K562 (cell line): Measurements from ENCODE around the gene SERGEF. TPM values are rescaled to one million over a fixed set of nuclear protein-coding genes. Genes with fewer than 3 reads are reported as not detected.

Experiments used
- ATAC-seq: fragments of 200-7000 bp; cut with Tn5 transposase; 3 replicates; pipeline ENCODE4 v1.9.1; 2020; ENCODE audit warnings: moderate library complexity
- BruUV-seq: library from RNA; stranded (reverse); fragments of 400-500 nt; replicated peaks from 2 replicates; lab custom pipeline; 2021; lab: Mats Ljungman, UMichigan
- CTCF ChIA-PET: fragments of 300-600 bp; formaldehyde crosslinking; extraction: SDS; loops from one replicate; lab custom pipeline; 2021; ENCODE audit warnings: low intra/inter-chr PET ratio; lab: Yijun Ruan, JAX
- POLR2A ChIA-PET: fragments of 300-600, 350-650 bp; sonication (Branson Sonifier 250); formaldehyde crosslinking; extraction: SDS; loops from one replicate; lab custom pipeline; 2021; ENCODE audit warnings: antibody characterized with exemption, inconsistent platforms; lab: Yijun Ruan, JAX
- DNase-seq, 4 experiments: peaks; one replicate each; pipeline versions ENCODE4 v3.0.0 to v3.0.0-alpha.2; 2011 to 2018; ENCODE audit warnings: low spot score in 3 of 4, mixed read lengths in 3 of 4; ENCODE audit errors: extremely low read depth in 1 of 4
- FAIRE-seq: peaks from 2 replicates; lab custom pipeline; 2011; peaks lifted over from hg19 to GRCh38; lab: Jason Lieb, UNC
- H2AFZ ChIP-seq: 2 replicates; pipeline ENCODE4 v1.6.0; 2011; ENCODE audit warnings: low read depth, low read length, control low read depth, inconsistent platforms
- H3K27ac ChIP-seq: fragments of 200-600 bp; 3 replicates; pipeline ENCODE4 v1.8.0; 2011; ENCODE audit warnings: low read depth, mild to moderate bottlenecking, control low read depth, inconsistent platforms, low read length, moderate library complexity, mixed read lengths; ENCODE audit errors: extremely low read depth
- H3K27me3 ChIP-seq, 2 experiments: fragments of 300-600 bp in 1 of 2; 2 replicates in 1 of 2; 3 replicates in 1 of 2; pipeline versions ENCODE4 v1.6.0 to v1.8.0; 2011; ENCODE audit warnings: inconsistent platforms in 2 of 2, low read length in 2 of 2, mild to moderate bottlenecking in 1 of 2, mixed read lengths in 1 of 2, moderate library complexity in 1 of 2; ENCODE audit not compliant: control insufficient read depth in 2 of 2, insufficient read depth in 2 of 2
- H3K36me3 ChIP-seq: fragments of 300-600 bp; 3 replicates; pipeline ENCODE4 v1.8.0; 2011; ENCODE audit warnings: mild to moderate bottlenecking, low read length, inconsistent platforms; ENCODE audit not compliant: control insufficient read depth, insufficient read depth
- H3K4me1 ChIP-seq, 2 experiments: fragments of 200-600 bp in 1 of 2; replicated peaks in 1 of 2; 2 replicates in 1 of 2; 3 replicates in 1 of 2; pipeline versions ENCODE4 v1.5.1 to v1.8.0; 2011; ENCODE audit warnings: inconsistent platforms in 2 of 2, low read length in 2 of 2, mild to moderate bottlenecking in 1 of 2, mixed read lengths in 1 of 2, moderate library complexity in 1 of 2; ENCODE audit not compliant: control insufficient read depth in 2 of 2, insufficient read depth in 2 of 2
- H3K4me2 ChIP-seq: 2 replicates; pipeline ENCODE4 v1.6.1; 2011; ENCODE audit warnings: low read length, control low read depth, inconsistent platforms, mixed read lengths; ENCODE audit not compliant: insufficient read depth
- H3K4me3 ChIP-seq: fragments of 200-600 bp; sonication (generic), shearing (Covaris generic); 2 replicates; pipeline ENCODE4 v1.5.1; 2016; ENCODE audit warnings: control low read depth, inconsistent platforms
- H3K79me2 ChIP-seq: fragments of 200-600 bp; 3 replicates; pipeline ENCODE4 v1.8.0; 2011; ENCODE audit warnings: low read length, inconsistent platforms; ENCODE audit not compliant: control insufficient read depth, insufficient read depth
- H3K9ac ChIP-seq, 2 experiments: 2 replicates each; pipeline versions ENCODE4 v1.6.0 to v1.6.1; 2011; ENCODE audit warnings: low read depth in 2 of 2, low read length in 2 of 2, control low read depth in 1 of 2, inconsistent platforms in 1 of 2, mild to moderate bottlenecking in 1 of 2, mixed read lengths in 1 of 2; ENCODE audit not compliant: insufficient read depth in 1 of 2
- H3K9me1 ChIP-seq: one replicate; pipeline ENCODE4 v1.6.0; 2011; ENCODE audit warnings: inconsistent platforms, mild to moderate bottlenecking, low read length, moderate library complexity; ENCODE audit not compliant: control insufficient read depth, insufficient read depth
- H3K9me3 ChIP-seq: replicated peaks from 2 replicates; pipeline ENCODE4 v1.5.1; 2011; ENCODE audit warnings: low read depth, low read length, inconsistent platforms; ENCODE audit not compliant: control insufficient read depth, insufficient read depth
- H4K20me1 ChIP-seq: replicated peaks from 2 replicates; pipeline ENCODE4 v1.6.1; 2011; ENCODE audit warnings: low read length, inconsistent platforms, mixed read lengths; ENCODE audit not compliant: control insufficient read depth, insufficient read depth
- CSDE1 ChIP-seq, 2 experiments: fragments of 450-650 bp; IDR thresholded peaks; 2 replicates each; pipeline ENCODE4 v1.6.1; 2016; ENCODE audit warnings: mild to moderate bottlenecking in 1 of 2
- ETV1 ChIP-seq: fragments of 450-650 bp; conservative IDR thresholded peaks from 2 replicates; pipeline ENCODE4 v1.6.1; 2016; ENCODE audit warnings: missing genetic modification characterization, control low read depth, low read depth, missing compliant biosample characterization
- ID3 ChIP-seq, 2 experiments: fragments of 250-450 bp in 1 of 2; fragments of 450-650 bp in 1 of 2; sonication (Bioruptor Pico) in 1 of 2; IDR thresholded peaks; 2 replicates each; pipeline versions ENCODE4 v1.6.1 to v1.8.0; 2016 to 2021; ENCODE audit warnings: mild to moderate bottlenecking in 2 of 2, moderate library complexity in 2 of 2, missing compliant biosample characterization in 1 of 2, missing genetic modification characterization in 1 of 2
- NR2C1 ChIP-seq, 2 experiments: fragments of 450-650 bp; IDR thresholded peaks; 2 replicates each; pipeline ENCODE4 v1.6.1; 2017; ENCODE audit warnings: mild to moderate bottlenecking in 2 of 2, antibody characterized with exemption in 1 of 2, inconsistent platforms in 1 of 2, missing compliant biosample characterization in 1 of 2, missing genetic modification characterization in 1 of 2
- PPARD ChIP-seq: fragments of 250-450 bp; sonication (Bioruptor Pico); IDR thresholded peaks from 2 replicates; pipeline ENCODE4 v1.8.0; 2022; ENCODE audit warnings: inconsistent platforms, mild to moderate bottlenecking, moderate library complexity
- TAF9B ChIP-seq: fragments of 450-650 bp; IDR thresholded peaks from 2 replicates; pipeline ENCODE4 v1.6.1; 2018; ENCODE audit warnings: mild to moderate bottlenecking; ENCODE audit not compliant: partially characterized antibody
- WGBS: fragments of 100-300 bp; shearing (Covaris generic); methylation state at CpG from one replicate; pipeline ENCODE4 v1.1.6; 2016; ENCODE audit warnings: low coverage, mixed read lengths; ENCODE audit not compliant: insufficient coverage; ENCODE audit errors: missing lambda C conversion rate; 5-methylcytosine and 5-hydroxymethylcytosine counted together
- in situ Hi-C: fragments of 300-500 bp; cut with MboI; formaldehyde crosslinking; loops from 4 replicates; pipeline ENCODE4 v1.15.0; 2018; ENCODE audit warnings: inconsistent platforms, mixed read lengths
- intact Hi-C: fragments of 100-400 bp; cut with micrococcal nuclease; formaldehyde crosslinking; loops from 2 replicates; pipeline ENCODE4 v1.14.2; 2022
- polyA plus RNA-seq, 8 experiments: library from polyadenylated mRNA; depleted of rRNA in 4 of 8; stranded (reverse) in 5 of 8; unstranded in 3 of 8; fragments of >200 nt; fragmentation: Nextera tagmentation in 2 of 8; fragmentation: Illumina TruSeq in 1 of 8; extraction: Ambion mirVana in 2 of 8; extraction: Trizol in 1 of 8; gene quantifications; 2 replicates each; pipeline versions ENCODE4 v1.2.1 to v1.2.3, GENCODE V29; 2011 to 2014; ENCODE audit warnings: inconsistent platforms in 1 of 8, missing spikeins in 1 of 8
- total RNA-seq, 7 experiments: library from RNA; depleted of rRNA in 6 of 7; stranded (reverse); fragments of >200 nt in 6 of 7; fragmentation: Illumina TruSeq in 2 of 7; extraction: Trizol in 2 of 7; gene quantifications; 2 replicates each; pipeline versions ENCODE4 v1.2.1 to v1.2.3, GENCODE V29; 2011 to 2021; ENCODE audit warnings: low replicate concordance in 1 of 7
- TF ChIP-seq, protein P1 (sequence below): fragments of 450-650 bp; formaldehyde crosslinking; IDR thresholded peaks from 2 replicates; pipeline ENCODE4 v1.4.0; 2020; ENCODE audit warnings: mild to moderate bottlenecking, moderate library complexity
- TF ChIP-seq, protein P2 (sequence below): fragments of 450-650 bp; formaldehyde crosslinking; IDR thresholded peaks from 2 replicates; pipeline ENCODE4 v1.4.0; 2020; ENCODE audit warnings: mild to moderate bottlenecking
- TF ChIP-seq, protein P3 (sequence below): fragments of 450-650 bp; IDR thresholded peaks from 2 replicates; pipeline ENCODE4 v1.6.1; 2016; ENCODE audit warnings: borderline replicate concordance

The SERGEF gene
- total and polyA plus RNA-seq, 9 of the 15 experiments (the other 6 are each of a cell fraction or from before 2014, with no cell fraction given) = 10.2 to 28.0 (median 19.9) TPM

GRCh38 chr11:17798716-17799115, 214.1 kb downstream of the SERGEF start:
- ChIA-PET CTCF (no interaction called here), POLR2A (interaction anchor here (0.8 kb wide), 1 partner anchor 52 kb away, joined by 3 read pairs; no protein-coding TSS in a partner anchor)
- Histone ChIP-seq H3K9me1 (no peaks in the 10 kb centered on the region), H3K27ac (no peak overlapping the region), H3K4me3 (no peak overlapping the region), H3K79me2 (no peaks in the 10 kb centered on the region), H3K27me3 (no peaks in the 10 kb centered on the region), H3K4me1 (no peaks in the 10 kb centered on the region), H2AFZ (no peak overlapping the region), H3K9ac (no peak overlapping the region), H3K36me3 (no peaks in the 10 kb centered on the region), H3K9me3 (no peaks in the 10 kb centered on the region), H4K20me1 (no peaks in the 10 kb centered on the region; the same call in 1 of the 2 replicates), H3K4me2 (no peak overlapping the region)
- 12% methylated on average over 3 of the region's 3 CpGs for WGBS
- in situ Hi-C loops (no loop called here), intact Hi-C loops (no loop called here)
- no peak for ATAC-seq
- no peak for DNase-seq
- no TSS peak for BruUV-seq
- no peak for TF ChIP-seq TAF9B
- no peak for FAIRE-seq

DNA sequence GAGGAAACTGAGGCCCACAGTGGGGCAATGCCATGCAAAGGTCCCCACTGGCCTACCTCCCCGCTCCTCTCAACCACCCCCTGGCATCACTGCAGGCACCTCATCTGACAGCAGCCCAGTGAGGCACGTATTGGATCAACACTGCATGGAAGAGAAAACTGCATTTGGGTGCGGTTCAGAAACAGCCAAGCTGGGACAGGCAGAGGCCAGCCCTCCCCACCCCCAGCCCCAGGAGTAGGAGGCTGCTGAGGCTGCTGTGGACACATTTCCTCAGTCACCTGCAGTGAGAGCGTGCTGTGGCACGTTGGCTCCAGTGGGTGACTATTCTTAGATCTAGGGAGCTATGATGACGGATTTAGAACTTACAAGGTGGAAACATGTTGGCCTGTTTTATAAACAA, 214.6 kb downstream of the SERGEF start:
- POLR2A ChIA-PET = interaction anchor here (0.8 kb wide), 1 partner anchor 52 kb away, joined by 3 read pairs; no protein-coding TSS in a partner anchor
- Histone ChIP-seq H3K4me2 (no peak overlapping the region), H3K4me1 (no peaks in the 10 kb centered on the region), H3K27ac (no peak overlapping the region), H4K20me1 (no peaks in the 10 kb centered on the region; the same call in 1 of the 2 replicates), H3K79me2 (no peaks in the 10 kb centered on the region), H3K4me3 (no peak overlapping the region), H2AFZ (no peak overlapping the region), H3K27me3 (no peaks in the 10 kb centered on the region), H3K9me1 (no peaks in the 10 kb centered on the region), H3K9me3 (no peaks in the 10 kb centered on the region), H3K36me3 (no peaks in the 10 kb centered on the region), H3K9ac (no peak overlapping the region)
- CTCF ChIA-PET = no interaction called here
- in situ Hi-C loops = no loop called here
- WGBS = 14% methylated on average over 6 of the region's 6 CpGs
- ATAC-seq (no peak), FAIRE-seq (no peak), DNase-seq (no peak)
- no TSS peak for BruUV-seq
- intact Hi-C loops = no loop called here
- TF ChIP-seq, protein P1, sequence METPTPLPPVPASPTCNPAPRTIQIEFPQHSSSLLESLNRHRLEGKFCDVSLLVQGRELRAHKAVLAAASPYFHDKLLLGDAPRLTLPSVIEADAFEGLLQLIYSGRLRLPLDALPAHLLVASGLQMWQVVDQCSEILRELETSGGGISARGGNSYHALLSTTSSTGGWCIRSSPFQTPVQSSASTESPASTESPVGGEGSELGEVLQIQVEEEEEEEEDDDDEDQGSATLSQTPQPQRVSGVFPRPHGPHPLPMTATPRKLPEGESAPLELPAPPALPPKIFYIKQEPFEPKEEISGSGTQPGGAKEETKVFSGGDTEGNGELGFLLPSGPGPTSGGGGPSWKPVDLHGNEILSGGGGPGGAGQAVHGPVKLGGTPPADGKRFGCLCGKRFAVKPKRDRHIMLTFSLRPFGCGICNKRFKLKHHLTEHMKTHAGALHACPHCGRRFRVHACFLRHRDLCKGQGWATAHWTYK (CRISPR knock-in tag) = no peak
- TF ChIP-seq CSDE1 (IDR thresholded peaks at IDR 0.05) (no peak), PPARD (CRISPR knock-in tag) (no peak), NR2C1 (IDR thresholded peaks at IDR 0.05) (no peak), NR2C1 (tag; IDR thresholded peaks at IDR 0.05) (no peak), ID3 (CRISPR knock-in tag; IDR thresholded peaks at IDR 0.05) (no peak), ID3 (tag; IDR thresholded peaks at IDR 0.05) (no peak), ETV1 (tag) (no peak)
- TF ChIP-seq, protein P2, sequence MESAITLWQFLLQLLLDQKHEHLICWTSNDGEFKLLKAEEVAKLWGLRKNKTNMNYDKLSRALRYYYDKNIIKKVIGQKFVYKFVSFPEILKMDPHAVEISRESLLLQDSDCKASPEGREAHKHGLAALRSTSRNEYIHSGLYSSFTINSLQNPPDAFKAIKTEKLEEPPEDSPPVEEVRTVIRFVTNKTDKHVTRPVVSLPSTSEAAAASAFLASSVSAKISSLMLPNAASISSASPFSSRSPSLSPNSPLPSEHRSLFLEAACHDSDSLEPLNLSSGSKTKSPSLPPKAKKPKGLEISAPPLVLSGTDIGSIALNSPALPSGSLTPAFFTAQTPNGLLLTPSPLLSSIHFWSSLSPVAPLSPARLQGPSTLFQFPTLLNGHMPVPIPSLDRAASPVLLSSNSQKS (CRISPR knock-in tag) = no peak
- TF ChIP-seq, protein P3, sequence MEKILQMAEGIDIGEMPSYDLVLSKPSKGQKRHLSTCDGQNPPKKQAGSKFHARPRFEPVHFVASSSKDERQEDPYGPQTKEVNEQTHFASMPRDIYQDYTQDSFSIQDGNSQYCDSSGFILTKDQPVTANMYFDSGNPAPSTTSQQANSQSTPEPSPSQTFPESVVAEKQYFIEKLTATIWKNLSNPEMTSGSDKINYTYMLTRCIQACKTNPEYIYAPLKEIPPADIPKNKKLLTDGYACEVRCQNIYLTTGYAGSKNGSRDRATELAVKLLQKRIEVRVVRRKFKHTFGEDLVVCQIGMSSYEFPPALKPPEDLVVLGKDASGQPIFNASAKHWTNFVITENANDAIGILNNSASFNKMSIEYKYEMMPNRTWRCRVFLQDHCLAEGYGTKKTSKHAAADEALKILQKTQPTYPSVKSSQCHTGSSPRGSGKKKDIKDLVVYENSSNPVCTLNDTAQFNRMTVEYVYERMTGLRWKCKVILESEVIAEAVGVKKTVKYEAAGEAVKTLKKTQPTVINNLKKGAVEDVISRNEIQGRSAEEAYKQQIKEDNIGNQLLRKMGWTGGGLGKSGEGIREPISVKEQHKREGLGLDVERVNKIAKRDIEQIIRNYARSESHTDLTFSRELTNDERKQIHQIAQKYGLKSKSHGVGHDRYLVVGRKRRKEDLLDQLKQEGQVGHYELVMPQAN = no peak
